ENCODE measurements around the gene SLC25A19. TPM values are rescaled to one million over a fixed set of nuclear protein-coding genes. Genes with fewer than 3 reads are reported as not detected.

The SLC25A19 gene
- total RNA-seq, 1 donor, result 11.0 TPM

- no peak overlapping the region for H3K4me3 ChIP-seq (ENCODE audit: low read depth, low read length)
- TF ChIP-seq, protein P1, sequence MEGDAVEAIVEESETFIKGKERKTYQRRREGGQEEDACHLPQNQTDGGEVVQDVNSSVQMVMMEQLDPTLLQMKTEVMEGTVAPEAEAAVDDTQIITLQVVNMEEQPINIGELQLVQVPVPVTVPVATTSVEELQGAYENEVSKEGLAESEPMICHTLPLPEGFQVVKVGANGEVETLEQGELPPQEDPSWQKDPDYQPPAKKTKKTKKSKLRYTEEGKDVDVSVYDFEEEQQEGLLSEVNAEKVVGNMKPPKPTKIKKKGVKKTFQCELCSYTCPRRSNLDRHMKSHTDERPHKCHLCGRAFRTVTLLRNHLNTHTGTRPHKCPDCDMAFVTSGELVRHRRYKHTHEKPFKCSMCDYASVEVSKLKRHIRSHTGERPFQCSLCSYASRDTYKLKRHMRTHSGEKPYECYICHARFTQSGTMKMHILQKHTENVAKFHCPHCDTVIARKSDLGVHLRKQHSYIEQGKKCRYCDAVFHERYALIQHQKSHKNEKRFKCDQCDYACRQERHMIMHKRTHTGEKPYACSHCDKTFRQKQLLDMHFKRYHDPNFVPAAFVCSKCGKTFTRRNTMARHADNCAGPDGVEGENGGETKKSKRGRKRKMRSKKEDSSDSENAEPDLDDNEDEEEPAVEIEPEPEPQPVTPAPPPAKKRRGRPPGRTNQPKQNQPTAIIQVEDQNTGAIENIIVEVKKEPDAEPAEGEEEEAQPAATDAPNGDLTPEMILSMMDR (IDR thresholded peaks at IDR 0.05; ENCODE audit: insufficient read depth, low read length), result no peak
- DNase-seq (ENCODE audit: low read depth), result peak; percentile 22
These were observed 60.9 kb downstream of the SLC25A19 start for GRCh38 chr17:75228305-75228704.

DNA sequence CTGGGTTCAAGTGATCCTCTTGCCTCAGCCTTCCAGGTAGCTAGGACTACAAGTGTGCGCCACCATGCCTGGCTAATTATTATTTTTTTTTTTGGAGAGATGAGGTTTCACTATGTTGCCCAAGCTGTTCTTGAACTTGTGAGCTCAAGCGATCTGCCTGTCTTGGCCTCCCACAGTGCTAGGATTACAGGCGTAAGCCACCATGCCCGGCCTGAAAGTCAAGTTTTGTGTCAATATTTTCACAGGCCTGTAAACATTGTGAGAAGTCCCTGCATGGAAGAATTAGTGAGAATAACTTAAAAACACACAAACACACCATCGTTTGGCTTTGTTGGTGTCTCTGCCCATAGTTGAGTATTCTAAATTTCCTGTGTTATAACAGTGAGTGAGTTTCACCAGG, 61.5 kb downstream of the SLC25A19 start:
- DNase-seq (ENCODE audit: low read depth), result no peak
- no peak overlapping the region for H3K4me3 ChIP-seq (ENCODE audit: low read depth, low read length)
- TF ChIP-seq, protein P1 (IDR thresholded peaks at IDR 0.05; ENCODE audit: insufficient read depth, low read length), result no peak

DNA sequence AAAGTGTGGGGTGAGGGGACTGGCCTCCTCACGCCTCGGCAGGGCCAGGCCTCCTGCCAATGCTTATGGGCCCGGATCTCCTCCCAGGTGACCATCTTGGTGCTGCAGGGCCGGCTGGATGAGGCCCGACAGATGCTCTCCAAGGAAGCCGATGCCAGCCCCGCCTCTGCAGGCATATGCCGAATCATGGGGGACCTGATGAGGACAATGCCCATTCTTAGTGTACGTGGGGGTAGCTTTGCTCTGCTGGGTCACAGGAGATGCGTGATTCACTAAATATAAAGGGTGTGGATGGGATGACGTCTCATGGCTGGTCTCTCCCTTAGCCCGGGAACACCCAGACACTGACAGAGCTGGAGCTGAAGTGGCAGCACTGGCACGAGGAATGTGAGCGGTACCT, 64.2 kb downstream of the SLC25A19 start:
- no peak for DNase-seq (ENCODE audit: low read depth)
- TF ChIP-seq, protein P1 (IDR thresholded peaks at IDR 0.05; ENCODE audit: insufficient read depth, low read length), result no peak
- H3K4me3 ChIP-seq (ENCODE audit: low read depth, low read length), result no peak overlapping the region

Other genes with a start within 250 kb of the SLC25A19 start
- gene ATP5PD, start 242.5 kb downstream of the SLC25A19 start, total RNA-seq (ENCODE audit: low replicate concordance), result 513 and 829 TPM in 2 replicates
- gene KCTD2, start 242.2 kb downstream of the SLC25A19 start, total RNA-seq (ENCODE audit: low replicate concordance), result 20.2 and 34.2 TPM in 2 replicates
- gene SLC16A5, start 201.5 kb downstream of the SLC25A19 start, total RNA-seq (ENCODE audit: low replicate concordance), result 2.8 and 4.4 TPM in 2 replicates
- gene ARMC7, start 179.5 kb downstream of the SLC25A19 start, total RNA-seq (ENCODE audit: low replicate concordance), result 3.4 and 3.9 TPM in 2 replicates
- 39.8 and 45.2 TPM in 2 replicates for gene NT5C, start 157.7 kb downstream of the SLC25A19 start, total RNA-seq (ENCODE audit: low replicate concordance)
- gene JPT1, start 134.9 kb downstream of the SLC25A19 start, total RNA-seq (ENCODE audit: low replicate concordance), result 71.1 and 79.6 TPM in 2 replicates
- 89.9 and 129 TPM in 2 replicates for gene SUMO2, start 106.5 kb downstream of the SLC25A19 start, total RNA-seq (ENCODE audit: low replicate concordance)
- 33.9 and 41.5 TPM in 2 replicates for gene NUP85, start 83.8 kb downstream of the SLC25A19 start, total RNA-seq (ENCODE audit: low replicate concordance)
- 8.7 and 14.0 TPM in 2 replicates for gene GGA3, start 27.8 kb downstream of the SLC25A19 start, total RNA-seq (ENCODE audit: low replicate concordance)
- gene MRPS7, start 27.6 kb downstream of the SLC25A19 start, total RNA-seq (ENCODE audit: low replicate concordance), result 31.0 and 83.6 TPM in 2 replicates
- gene MIF4GD, start 18.2 kb downstream of the SLC25A19 start, total RNA-seq (ENCODE audit: low replicate concordance), result 3.8 and 9.9 TPM in 2 replicates
- gene GRB2, start 116.2 kb upstream of the SLC25A19 start, total RNA-seq (ENCODE audit: low replicate concordance), result 54.3 and 57.6 TPM in 2 replicates
- gene TMEM94, start 167.2 kb upstream of the SLC25A19 start, total RNA-seq (ENCODE audit: low replicate concordance), result 29.7 and 80.4 TPM in 2 replicates
- gene CASKIN2, start 226.1 kb upstream of the SLC25A19 start, total RNA-seq (ENCODE audit: low replicate concordance), result 5.6 and 8.0 TPM in 2 replicates
- 8.0 and 11.4 TPM in 2 replicates for gene TSEN54, start 227.1 kb upstream of the SLC25A19 start, total RNA-seq (ENCODE audit: low replicate concordance)
- 0.09 TPM in 1 of 2 replicates, not detected in the other for gene LLGL2, start 236.3 kb upstream of the SLC25A19 start, total RNA-seq (ENCODE audit: low replicate concordance)